ENCODE measurements around the gene SNAP23.
"Not testable (repeated sequence)": the region's sequence is repeated elsewhere in the genome, so short reads cannot be mapped to it uniquely, and the experiment has no call there.

Gene SNAP23

GRCh38 chr15:42553554-42553953, 58.1 kb downstream of the SNAP23 start:
- H4K5ac ChIP-seq (ENCODE audit: low read length): no peak overlapping the region
- H3K56ac ChIP-seq (ENCODE audit: low read length): no peak overlapping the region
- H2AK5ac ChIP-seq (ENCODE audit: low read length): no peak overlapping the region
- H3K4me2 ChIP-seq (ENCODE audit: low read length): no peak overlapping the region
- WGBS (ENCODE audit: extremely low coverage, insufficient coverage, low lambda C conversion rate): no CpG with 5 or more reads among the region's 1 CpG
- H3K9ac ChIP-seq (ENCODE audit: low read length): no peak overlapping the region
- H2BK120ac ChIP-seq (ENCODE audit: low read depth, low read length): no peak overlapping the region
- H3K23ac ChIP-seq (ENCODE audit: low read length): no peak overlapping the region
- H3K79me2 ChIP-seq (ENCODE audit: control insufficient read depth, insufficient read depth, low read length): peaks cover 25% of the 10 kb centered on the region
- no peak overlapping the region for H3K18ac ChIP-seq (ENCODE audit: low read length)
- peaks cover 2% of the 10 kb centered on the region for H3K4me1 ChIP-seq (ENCODE audit: control insufficient read depth, low read depth, low read length)
- no peak overlapping the region for H2BK15ac ChIP-seq (replicated peaks; ENCODE audit: low read depth)
- H3K27ac ChIP-seq (ENCODE audit: low read depth, low read length): no peak overlapping the region
- DNase-seq: no peak
- no peak overlapping the region for H4K8ac ChIP-seq (ENCODE audit: low read depth, low read length)
- no peaks in the 10 kb centered on the region for H3K36me3 ChIP-seq (ENCODE audit: control insufficient read depth, insufficient read depth, low read length)
- no peak overlapping the region for H2BK5ac ChIP-seq (ENCODE audit: low read length)
- H3K4ac ChIP-seq (ENCODE audit: low read depth, low read length): no peak overlapping the region
- peaks cover 13% of the 10 kb centered on the region for H3K79me1 ChIP-seq (ENCODE audit: low read length)
- H3K4me3 ChIP-seq (ENCODE audit: low read length): no peak overlapping the region
- H3K27me3 ChIP-seq (ENCODE audit: insufficient read depth, low read length, poor library complexity): no peaks in the 10 kb centered on the region

GRCh38 chr15:42556550-42557207, 61.2 kb downstream of the SNAP23 start:
- H3K27ac ChIP-seq (ENCODE audit: low read depth, low read length); H2BK120ac ChIP-seq (ENCODE audit: low read depth, low read length); H3K4me2 ChIP-seq (ENCODE audit: low read length); H3K36me3 ChIP-seq (ENCODE audit: control insufficient read depth, insufficient read depth, low read length); H3K9ac ChIP-seq (ENCODE audit: low read length); H4K8ac ChIP-seq (ENCODE audit: low read depth, low read length); H3K4me3 ChIP-seq (ENCODE audit: low read length); H3K23ac ChIP-seq (ENCODE audit: low read length); H2AK5ac ChIP-seq (ENCODE audit: low read length); H2BK15ac ChIP-seq (replicated peaks; ENCODE audit: low read depth); DNase-seq; H4K5ac ChIP-seq (ENCODE audit: low read length); H3K4me1 ChIP-seq (ENCODE audit: control insufficient read depth, low read depth, low read length); H3K18ac ChIP-seq (ENCODE audit: low read length); H3K79me1 ChIP-seq (ENCODE audit: low read length); H3K79me2 ChIP-seq (ENCODE audit: control insufficient read depth, insufficient read depth, low read length); H3K4ac ChIP-seq (ENCODE audit: low read depth, low read length); H2BK5ac ChIP-seq (ENCODE audit: low read length); H3K56ac ChIP-seq (ENCODE audit: low read length); H3K27me3 ChIP-seq (ENCODE audit: insufficient read depth, low read length, poor library complexity): not testable (repeated sequence)
- WGBS (ENCODE audit: extremely low coverage, insufficient coverage, low lambda C conversion rate): no CpG with 5 or more reads among the region's 12 CpGs

- WGBS (ENCODE audit: extremely low coverage, insufficient coverage, low lambda C conversion rate): no CpG with 5 or more reads among the region's 3 CpGs
- no peak overlapping the region for H4K8ac ChIP-seq (ENCODE audit: low read depth, low read length)
- H3K23ac ChIP-seq (ENCODE audit: low read length): no peak overlapping the region
- H3K4me1 ChIP-seq (ENCODE audit: control insufficient read depth, low read depth, low read length): no peaks in the 10 kb centered on the region
- no peaks in the 10 kb centered on the region for H3K27me3 ChIP-seq (ENCODE audit: insufficient read depth, low read length, poor library complexity)
- no peaks in the 10 kb centered on the region for H3K36me3 ChIP-seq (ENCODE audit: control insufficient read depth, insufficient read depth, low read length)
- no peak overlapping the region for H3K4me3 ChIP-seq (ENCODE audit: low read length)
- H3K56ac ChIP-seq (ENCODE audit: low read length): no peak overlapping the region
- no peak overlapping the region for H3K4me2 ChIP-seq (ENCODE audit: low read length)
- no peak overlapping the region for H3K9ac ChIP-seq (ENCODE audit: low read length)
- no peak overlapping the region for H3K4ac ChIP-seq (ENCODE audit: low read depth, low read length)
- H3K27ac ChIP-seq (ENCODE audit: low read depth, low read length): no peak overlapping the region
- peaks cover 2% of the 10 kb centered on the region for H3K79me2 ChIP-seq (ENCODE audit: control insufficient read depth, insufficient read depth, low read length)
- peaks cover 2% of the 10 kb centered on the region for H3K79me1 ChIP-seq (ENCODE audit: low read length)
- DNase-seq: no peak
- no peak overlapping the region for H2AK5ac ChIP-seq (ENCODE audit: low read length)
- H2BK15ac ChIP-seq (replicated peaks; ENCODE audit: low read depth): no peak overlapping the region
- H3K18ac ChIP-seq (ENCODE audit: low read length): no peak overlapping the region
- H2BK5ac ChIP-seq (ENCODE audit: low read length): no peak overlapping the region
- H4K5ac ChIP-seq (ENCODE audit: low read length): no peak overlapping the region
- no peak overlapping the region for H2BK120ac ChIP-seq (ENCODE audit: low read depth, low read length)
These were observed 63.3 kb downstream of the SNAP23 start for GRCh38 chr15:42558739-42559138.

- Histone ChIP-seq H3K18ac (ENCODE audit: low read length) (peak within 1 kb of the TSS; percentile 33), H3K27me3 (ENCODE audit: insufficient read depth, low read length, poor library complexity) (no peaks in the 10 kb centered on the region), H3K36me3 (ENCODE audit: control insufficient read depth, insufficient read depth, low read length) (no peaks in the 10 kb centered on the region), H4K5ac (ENCODE audit: low read length) (no peak within 1 kb of the TSS), H3K9ac (ENCODE audit: low read length) (peak within 1 kb of the TSS; percentile 76), H3K23ac (ENCODE audit: low read length) (no peak within 1 kb of the TSS), H3K4me1 (ENCODE audit: control insufficient read depth, low read depth, low read length) (no peaks in the 10 kb centered on the region), H2BK120ac (ENCODE audit: low read depth, low read length) (no peak within 1 kb of the TSS), H2AK5ac (ENCODE audit: low read length) (no peak within 1 kb of the TSS), H3K79me2 (ENCODE audit: control insufficient read depth, insufficient read depth, low read length) (no peaks in the 10 kb centered on the region), H3K4me3 (ENCODE audit: low read length) (peak within 1 kb of the TSS; percentile 53), H2BK15ac (replicated peaks; ENCODE audit: low read depth) (no peak within 1 kb of the TSS), H3K4ac (ENCODE audit: low read depth, low read length) (no peak within 1 kb of the TSS), H3K4me2 (ENCODE audit: low read length) (peak within 1 kb of the TSS; percentile 85), H3K79me1 (ENCODE audit: low read length) (no peaks in the 10 kb centered on the region), H4K8ac (ENCODE audit: low read depth, low read length) (no peak within 1 kb of the TSS), H3K56ac (ENCODE audit: low read length) (peak within 1 kb of the TSS; percentile 88), H3K27ac (ENCODE audit: low read depth, low read length) (no peak within 1 kb of the TSS), H2BK5ac (ENCODE audit: low read length) (peak within 1 kb of the TSS; percentile 19)
- DNase-seq: peak; percentile 99
- no CpG with 5 or more reads among the region's 95 CpGs for WGBS (ENCODE audit: extremely low coverage, insufficient coverage, low lambda C conversion rate)
These were observed 80.0 kb downstream of the SNAP23 start, which contains the start of gene STARD9 for GRCh38 chr15:42575188-42576039. STARD9 (plus strand) TSS chr15:42575606; CDS start chr15:42575716, 110 bp downstream.

GRCh38 chr15:42576040-42576594, 80.7 kb downstream of the SNAP23 start:
- peak overlapping the region; percentile 76 for H3K9ac ChIP-seq (ENCODE audit: low read length)
- H3K27ac ChIP-seq (ENCODE audit: low read depth, low read length): no peak overlapping the region
- WGBS (ENCODE audit: extremely low coverage, insufficient coverage, low lambda C conversion rate): no CpG with 5 or more reads among the region's 16 CpGs
- H3K4me2 ChIP-seq (ENCODE audit: low read length): peak overlapping the region; percentile 85
- no peaks in the 10 kb centered on the region for H3K36me3 ChIP-seq (ENCODE audit: control insufficient read depth, insufficient read depth, low read length)
- H3K79me1 ChIP-seq (ENCODE audit: low read length): no peaks in the 10 kb centered on the region
- no peaks in the 10 kb centered on the region for H3K79me2 ChIP-seq (ENCODE audit: control insufficient read depth, insufficient read depth, low read length)
- H3K4ac ChIP-seq (ENCODE audit: low read depth, low read length): no peak overlapping the region
- peak overlapping the region; percentile 33 for H3K18ac ChIP-seq (ENCODE audit: low read length)
- H3K56ac ChIP-seq (ENCODE audit: low read length): peak overlapping the region; percentile 88
- no peak overlapping the region for H2BK15ac ChIP-seq (replicated peaks; ENCODE audit: low read depth)
- H3K4me1 ChIP-seq (ENCODE audit: control insufficient read depth, low read depth, low read length): no peaks in the 10 kb centered on the region
- peak overlapping the region; percentile 19 for H2BK5ac ChIP-seq (ENCODE audit: low read length)
- H3K4me3 ChIP-seq (ENCODE audit: low read length): peak overlapping the region; percentile 53
- no peak overlapping the region for H3K23ac ChIP-seq (ENCODE audit: low read length)
- H2AK5ac ChIP-seq (ENCODE audit: low read length): no peak overlapping the region
- H4K8ac ChIP-seq (ENCODE audit: low read depth, low read length): no peak overlapping the region
- no peak for DNase-seq
- no peak overlapping the region for H4K5ac ChIP-seq (ENCODE audit: low read length)
- no peaks in the 10 kb centered on the region for H3K27me3 ChIP-seq (ENCODE audit: insufficient read depth, low read length, poor library complexity)
- no peak overlapping the region for H2BK120ac ChIP-seq (ENCODE audit: low read depth, low read length)

Measured in mesendoderm (in vitro differentiated cells).